ENCODE data around the gene DBNDD2.

- TF ChIP-seq, protein P1, sequence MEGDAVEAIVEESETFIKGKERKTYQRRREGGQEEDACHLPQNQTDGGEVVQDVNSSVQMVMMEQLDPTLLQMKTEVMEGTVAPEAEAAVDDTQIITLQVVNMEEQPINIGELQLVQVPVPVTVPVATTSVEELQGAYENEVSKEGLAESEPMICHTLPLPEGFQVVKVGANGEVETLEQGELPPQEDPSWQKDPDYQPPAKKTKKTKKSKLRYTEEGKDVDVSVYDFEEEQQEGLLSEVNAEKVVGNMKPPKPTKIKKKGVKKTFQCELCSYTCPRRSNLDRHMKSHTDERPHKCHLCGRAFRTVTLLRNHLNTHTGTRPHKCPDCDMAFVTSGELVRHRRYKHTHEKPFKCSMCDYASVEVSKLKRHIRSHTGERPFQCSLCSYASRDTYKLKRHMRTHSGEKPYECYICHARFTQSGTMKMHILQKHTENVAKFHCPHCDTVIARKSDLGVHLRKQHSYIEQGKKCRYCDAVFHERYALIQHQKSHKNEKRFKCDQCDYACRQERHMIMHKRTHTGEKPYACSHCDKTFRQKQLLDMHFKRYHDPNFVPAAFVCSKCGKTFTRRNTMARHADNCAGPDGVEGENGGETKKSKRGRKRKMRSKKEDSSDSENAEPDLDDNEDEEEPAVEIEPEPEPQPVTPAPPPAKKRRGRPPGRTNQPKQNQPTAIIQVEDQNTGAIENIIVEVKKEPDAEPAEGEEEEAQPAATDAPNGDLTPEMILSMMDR (IDR thresholded peaks at IDR 0.05), result peak in 1 of 3 donors; percentile 92
- no peak for TF ChIP-seq POLR2A (IDR thresholded peaks at IDR 0.05)
Measured at GRCh38 chr20:45436732-45437485, 28.8 kb downstream of the DBNDD2 start.
